Measurements from ENCODE around the gene GPC5.

Gene GPC5

GRCh38 chr13:92074658-92075057 lies 676.2 kb downstream of the GPC5 start:
- no peak for DNase-seq

DNA sequence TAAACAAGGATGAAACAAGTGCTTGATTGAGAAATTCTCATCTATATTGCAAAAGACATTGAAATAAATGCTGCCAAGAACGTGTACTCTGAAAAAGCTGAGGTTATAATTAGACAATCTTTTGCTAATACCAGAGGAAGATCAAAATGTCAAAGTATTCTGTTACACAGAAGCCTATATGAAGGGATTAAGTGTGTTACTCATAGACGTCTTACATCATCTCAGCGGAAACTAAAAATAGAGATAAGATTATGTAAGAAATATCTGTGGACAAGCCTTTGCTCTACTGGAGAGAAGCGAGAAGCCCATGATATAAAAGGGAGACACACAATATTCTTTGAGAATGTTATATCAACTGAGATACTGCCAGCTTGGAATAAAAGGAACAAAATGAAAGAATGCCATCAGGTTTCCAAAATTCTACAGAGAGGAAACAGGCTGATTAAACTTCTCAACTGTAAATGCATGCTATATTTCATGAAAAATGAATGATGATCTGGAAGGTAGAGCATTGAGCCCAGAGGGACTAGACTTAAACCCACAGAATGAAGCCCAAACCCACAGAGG lies 699.0 kb downstream of the GPC5 start:
- no peak for DNase-seq

GRCh38 chr13:92101801-92102200 lies 703.4 kb downstream of the GPC5 start:
- no peak for DNase-seq

- DNase-seq, result no peak
These were observed 705.3 kb downstream of the GPC5 start for GRCh38 chr13:92103689-92104153.

DNA sequence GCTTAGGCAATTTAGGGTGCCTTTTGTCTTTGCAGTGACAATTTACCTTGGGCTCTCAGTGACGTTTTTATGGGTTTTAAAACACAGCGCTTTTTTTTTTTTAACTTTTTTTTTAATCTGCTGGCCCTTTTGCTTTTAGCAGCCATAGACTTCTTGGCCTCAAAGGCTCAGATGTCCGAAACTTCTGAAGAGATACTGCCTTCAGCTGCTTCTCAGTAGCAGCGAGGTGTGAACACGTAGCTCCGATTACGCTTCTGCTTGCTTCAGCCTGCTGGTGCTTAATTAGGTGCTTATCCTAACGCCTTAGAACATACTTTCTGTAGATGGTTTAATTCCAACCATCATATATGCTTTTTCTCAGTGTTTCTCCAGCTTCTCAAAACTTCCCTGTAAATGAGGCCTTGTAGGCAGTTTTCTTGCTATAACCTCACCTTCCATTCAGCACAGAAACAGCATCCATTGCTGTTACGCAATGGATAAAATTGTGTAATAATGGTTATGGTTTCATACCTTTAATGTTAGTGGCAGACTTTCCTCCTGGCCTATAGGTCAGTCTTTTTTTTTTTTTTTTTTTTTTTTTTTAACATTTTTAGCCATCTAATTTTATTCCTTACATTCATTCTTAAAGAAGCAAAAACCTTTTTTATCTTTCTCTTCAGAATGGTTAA lies 723.9 kb downstream of the GPC5 start:
- DNase-seq, result no peak

GRCh38 chr13:92126399-92126798 lies 728.0 kb downstream of the GPC5 start:
- DNase-seq, result no peak

- DNase-seq, result no peak
These were observed 737.1 kb downstream of the GPC5 start for GRCh38 chr13:92135509-92135908.

GRCh38 chr13:92136449-92137155 lies 738.2 kb downstream of the GPC5 start:
- no peak for DNase-seq

GRCh38 chr13:92137520-92137919 lies 739.1 kb downstream of the GPC5 start:
- DNase-seq, result no peak

- no peak for DNase-seq
These were observed 745.3 kb downstream of the GPC5 start for GRCh38 chr13:92143766-92144165.

DNA sequence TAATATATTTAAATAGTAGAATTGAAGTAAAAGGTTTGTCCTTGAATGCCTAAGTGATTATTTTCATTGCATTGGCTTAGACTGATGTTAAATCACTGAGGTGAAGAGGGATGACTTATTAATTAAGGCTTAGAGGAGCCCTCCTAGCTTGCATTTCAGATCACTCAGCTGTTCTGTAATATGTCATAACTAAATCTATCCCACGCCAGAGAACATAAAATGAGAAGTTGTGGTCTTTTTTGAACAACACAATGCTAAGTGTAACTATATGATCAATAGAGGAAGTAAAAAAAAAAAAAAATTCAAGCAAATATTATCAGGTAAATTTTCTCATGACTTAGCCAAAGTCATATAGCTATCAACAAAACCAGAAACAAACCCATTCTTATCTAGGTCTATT lies 752.2 kb downstream of the GPC5 start:
- no peak for DNase-seq

DNA sequence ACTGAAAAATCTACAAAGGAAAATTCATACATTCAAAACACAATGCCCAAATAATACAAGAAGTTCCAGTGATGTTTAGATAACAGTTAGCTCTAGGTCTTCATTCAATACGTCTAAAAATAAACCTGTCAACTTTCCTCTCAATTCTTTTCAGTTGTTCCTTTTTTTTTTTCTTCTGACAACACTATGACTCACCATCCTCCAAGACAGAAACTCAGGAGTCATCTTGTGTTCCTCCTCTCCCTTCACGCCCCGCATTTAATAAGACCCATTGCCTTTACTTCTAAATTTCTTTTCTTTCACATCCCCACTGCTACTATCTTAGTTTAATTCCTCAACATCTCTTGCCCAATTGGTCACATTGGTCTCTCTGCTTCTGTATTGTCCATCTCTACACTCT lies 759.9 kb downstream of the GPC5 start:
- no peak for DNase-seq

- no peak for DNase-seq
These were observed 766.4 kb downstream of the GPC5 start for GRCh38 chr13:92164822-92165221.

DNA sequence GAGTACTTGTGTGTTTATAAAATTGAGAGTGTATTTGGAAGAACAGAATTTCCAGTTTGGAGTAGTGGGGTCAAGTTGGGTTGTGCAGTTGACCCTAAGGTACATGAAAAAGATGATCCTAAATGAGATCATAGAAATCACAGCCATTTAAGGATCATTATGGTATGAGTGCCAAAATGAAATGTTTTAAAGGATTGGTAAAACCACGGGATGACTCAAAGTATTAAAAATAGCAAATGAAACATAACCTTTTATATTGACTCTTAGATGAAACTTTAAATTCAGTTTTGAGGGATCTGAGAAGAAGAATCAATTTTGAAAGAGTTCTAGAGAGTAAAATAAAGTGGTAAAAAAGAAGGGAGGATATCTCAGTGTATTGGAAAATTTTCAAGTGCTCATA lies 773.8 kb downstream of the GPC5 start:
- no peak for DNase-seq

GRCh38 chr13:92173254-92173653 lies 774.8 kb downstream of the GPC5 start:
- no peak for DNase-seq

- no peak for DNase-seq
These were observed 776.9 kb downstream of the GPC5 start for GRCh38 chr13:92175330-92175729.

DNA sequence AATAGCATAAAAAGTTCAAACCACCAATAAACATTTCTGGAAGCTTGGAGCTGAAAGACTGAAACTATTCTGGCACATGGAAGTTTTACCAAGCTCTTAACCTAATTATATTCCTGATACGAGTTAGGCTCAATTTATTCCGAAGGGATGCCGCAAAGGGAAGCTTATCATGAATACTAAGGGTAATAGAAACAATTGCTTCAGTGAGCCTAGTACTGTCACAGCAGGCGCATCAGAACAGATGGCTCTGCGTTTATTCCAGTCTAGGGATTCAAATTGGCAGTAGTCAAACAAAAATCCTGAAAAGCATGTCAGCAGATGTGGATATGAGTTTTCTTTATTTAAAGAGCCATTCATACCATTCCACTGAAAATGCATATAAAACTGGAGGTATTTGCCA lies 779.5 kb downstream of the GPC5 start:
- DNase-seq, result no peak

GRCh38 chr13:92179223-92179622 lies 780.8 kb downstream of the GPC5 start:
- no peak for DNase-seq

DNA sequence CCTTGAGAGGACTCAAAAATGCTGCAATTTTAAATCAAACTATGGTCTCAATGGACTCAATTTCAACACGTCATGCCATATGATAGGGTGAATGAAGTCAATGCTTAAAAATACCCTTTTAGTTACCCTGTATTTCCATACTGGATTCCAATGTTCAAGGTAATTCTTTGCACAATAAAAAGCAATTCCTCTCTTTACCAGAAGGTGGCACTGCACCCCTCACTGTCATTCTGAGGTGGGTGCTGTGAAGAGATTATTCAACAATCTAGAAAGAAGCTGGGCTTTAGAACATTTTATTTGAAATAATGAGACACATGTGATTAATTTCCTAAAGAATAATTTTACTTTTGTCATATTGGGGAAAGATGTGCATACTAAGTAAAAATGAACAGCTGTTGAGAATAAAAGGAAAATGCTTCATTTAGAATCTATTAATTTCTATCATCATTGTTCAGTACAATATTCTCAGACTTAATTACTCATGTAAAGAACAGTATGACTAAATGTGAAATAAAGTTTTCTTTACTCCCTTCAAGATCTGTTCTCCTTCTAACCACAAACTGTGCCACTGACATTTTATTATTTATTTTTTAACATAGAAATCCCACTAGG lies 789.1 kb downstream of the GPC5 start:
- peak in 1 of 2 experiments; percentile 4 for DNase-seq

DNA sequence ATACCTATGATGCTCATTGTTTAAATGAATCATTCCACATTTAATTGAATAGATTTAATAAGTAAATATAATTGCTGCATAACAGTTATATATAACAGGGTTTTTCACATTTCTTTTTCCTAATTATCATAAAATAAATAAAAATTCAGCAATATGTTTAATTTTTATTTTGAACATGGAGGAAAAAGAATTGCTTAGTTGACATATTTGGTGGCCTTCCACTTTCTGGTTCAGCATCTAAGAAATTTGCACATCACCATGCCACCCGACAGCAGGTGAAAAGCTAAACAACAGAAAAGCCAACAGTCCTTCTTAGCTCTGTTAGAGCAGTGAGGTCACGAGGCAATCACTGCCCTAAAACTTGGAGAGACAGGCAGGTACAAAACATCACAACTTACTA lies 790.2 kb downstream of the GPC5 start:
- DNase-seq, result no peak

- no peak for DNase-seq
These were observed 798.3 kb downstream of the GPC5 start for GRCh38 chr13:92196591-92197256.

- no peak for DNase-seq
These were observed 799.2 kb downstream of the GPC5 start for GRCh38 chr13:92197669-92198068.

GRCh38 chr13:92218615-92219014 lies 820.2 kb downstream of the GPC5 start:
- DNase-seq, result no peak
